Caco-2 (cell line): Measurements from ENCODE around the gene STAB1. TPM values are rescaled to one million over a fixed set of nuclear protein-coding genes. Genes with fewer than 3 reads are reported as not detected.

Experiments
- BruUV-seq: library from RNA; stranded (reverse); fragments of 400-500 nt; replicated peaks from 2 replicates; lab custom pipeline; 2021; lab: Mats Ljungman, UMichigan
- CTCF ChIA-PET: fragments of 300-600 bp; sonication (Branson Sonifier 250); formaldehyde crosslinking; loops from one replicate; lab custom pipeline; 2022; ENCODE audit warnings: antibody characterized with exemption; lab: Charles Lee
- POLR2A ChIA-PET: fragments of 300-600 bp; sonication (Branson Sonifier 250); formaldehyde crosslinking; loops from one replicate; lab custom pipeline; 2022; ENCODE audit warnings: antibody characterized with exemption; lab: Charles Lee
- DNase-seq, 2 experiments: peaks; one replicate each; pipeline versions ENCODE4 v3.0.0 to v3.0.0-alpha.2; 2020 to 2022
- H3K27me3 ChIP-seq: replicated peaks from 2 replicates; pipeline ENCODE4 v1.6.0; 2011; ENCODE audit warnings: low read length; ENCODE audit not compliant: control insufficient read depth, insufficient read depth
- H3K36me3 ChIP-seq: 2 replicates; pipeline ENCODE4 v1.5.1; 2011; ENCODE audit warnings: low read length; ENCODE audit not compliant: control insufficient read depth, insufficient read depth
- H3K4me1 ChIP-seq: fragments of 250-450 bp; sonication (Bioruptor Pico); 2 replicates; pipeline ENCODE4 v1.5.1; 2020; ENCODE audit warnings: mild to moderate bottlenecking
- H3K4me3 ChIP-seq: 2 replicates; pipeline ENCODE4 v1.5.1; 2011; ENCODE audit warnings: low read depth, mild to moderate bottlenecking, control low read depth, low read length
- H3K9me3 ChIP-seq: fragments of 250-450 bp; sonication (Bioruptor Pico); 2 replicates; pipeline ENCODE4 v1.5.1; 2020; ENCODE audit warnings: mild to moderate bottlenecking, moderate library complexity
- H3K27ac Mint-ChIP-seq: one replicate; pipeline ENCODE4 v1.8.0; 2022; ENCODE audit warnings: mixed read lengths; ENCODE audit not compliant: unreplicated experiment
- H3K27me3 Mint-ChIP-seq: one replicate; pipeline ENCODE4 v1.8.0; 2022; ENCODE audit warnings: mixed read lengths; ENCODE audit not compliant: insufficient read depth, unreplicated experiment
- H3K36me3 Mint-ChIP-seq: one replicate; pipeline ENCODE4 v1.8.0; 2022; ENCODE audit warnings: mild to moderate bottlenecking, mixed read lengths; ENCODE audit not compliant: insufficient read depth, unreplicated experiment
- H3K4me1 Mint-ChIP-seq: one replicate; pipeline ENCODE4 v1.8.0; 2022; ENCODE audit warnings: low read depth, mixed read lengths; ENCODE audit not compliant: unreplicated experiment
- H3K4me3 Mint-ChIP-seq: one replicate; pipeline ENCODE4 v1.8.0; 2022; ENCODE audit warnings: mild to moderate bottlenecking, moderate library complexity, mixed read lengths; ENCODE audit not compliant: unreplicated experiment
- H3K9me3 Mint-ChIP-seq: one replicate; pipeline ENCODE4 v1.8.0; 2022; ENCODE audit warnings: mixed read lengths; ENCODE audit not compliant: unreplicated experiment
- intact Hi-C: fragments of 100-400 bp; cut with micrococcal nuclease; formaldehyde crosslinking; loops from one replicate; pipeline ENCODE4 v1.10.0; 2022; ENCODE audit not compliant: unreplicated experiment
- total RNA-seq: library from RNA; stranded (reverse); gene quantifications from 2 replicates; pipeline ENCODE4 v1.2.3, GENCODE V29; 2022
- TF ChIP-seq, protein P1 (sequence below), 2 experiments: fragments of 200-600 bp in 1 of 2; IDR thresholded peaks; 1 replicate in 1 of 2; 2 replicates in 1 of 2; pipeline versions ENCODE4 v1.5.1 to v1.8.0; 2011 to 2022; ENCODE audit warnings: antibody characterized with exemption in 1 of 2, control low read depth in 1 of 2, inconsistent platforms in 1 of 2, low read depth in 1 of 2, low read length in 1 of 2, mild to moderate bottlenecking in 1 of 2, moderate library complexity in 1 of 2; ENCODE audit not compliant: insufficient read depth in 1 of 2, severe bottlenecking in 1 of 2, unreplicated experiment in 1 of 2

The STAB1 gene
- total RNA-seq, 1 experiment from 2014 or later: 0.39 TPM

DNA sequence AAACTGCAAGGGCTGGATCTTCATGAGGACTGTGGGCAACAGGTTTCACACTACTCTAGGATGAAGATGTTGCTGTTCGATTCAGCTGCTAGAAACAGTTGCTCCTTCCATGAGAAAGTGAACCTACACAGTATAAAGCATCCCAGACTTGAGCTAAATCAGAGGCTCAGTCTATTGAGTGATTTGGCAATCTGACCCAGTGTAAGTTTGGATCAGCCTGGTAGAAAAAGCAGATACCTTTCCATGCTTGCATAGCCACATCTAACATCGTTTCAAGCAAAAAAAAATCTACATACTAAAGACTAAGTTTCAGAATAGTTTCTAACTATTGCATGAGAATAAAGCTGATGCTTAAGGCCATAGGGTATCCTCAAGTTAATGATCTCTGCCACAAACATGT is 45.9 kb downstream of the STAB1 start:
- H3K4me3 ChIP-seq: no peak overlapping the region
- TF ChIP-seq, protein P1, sequence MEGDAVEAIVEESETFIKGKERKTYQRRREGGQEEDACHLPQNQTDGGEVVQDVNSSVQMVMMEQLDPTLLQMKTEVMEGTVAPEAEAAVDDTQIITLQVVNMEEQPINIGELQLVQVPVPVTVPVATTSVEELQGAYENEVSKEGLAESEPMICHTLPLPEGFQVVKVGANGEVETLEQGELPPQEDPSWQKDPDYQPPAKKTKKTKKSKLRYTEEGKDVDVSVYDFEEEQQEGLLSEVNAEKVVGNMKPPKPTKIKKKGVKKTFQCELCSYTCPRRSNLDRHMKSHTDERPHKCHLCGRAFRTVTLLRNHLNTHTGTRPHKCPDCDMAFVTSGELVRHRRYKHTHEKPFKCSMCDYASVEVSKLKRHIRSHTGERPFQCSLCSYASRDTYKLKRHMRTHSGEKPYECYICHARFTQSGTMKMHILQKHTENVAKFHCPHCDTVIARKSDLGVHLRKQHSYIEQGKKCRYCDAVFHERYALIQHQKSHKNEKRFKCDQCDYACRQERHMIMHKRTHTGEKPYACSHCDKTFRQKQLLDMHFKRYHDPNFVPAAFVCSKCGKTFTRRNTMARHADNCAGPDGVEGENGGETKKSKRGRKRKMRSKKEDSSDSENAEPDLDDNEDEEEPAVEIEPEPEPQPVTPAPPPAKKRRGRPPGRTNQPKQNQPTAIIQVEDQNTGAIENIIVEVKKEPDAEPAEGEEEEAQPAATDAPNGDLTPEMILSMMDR (IDR thresholded peaks at IDR 0.05; ENCODE audit: insufficient read depth in 1 of 2, low read depth in 1 of 2, low read length in 1 of 2, severe bottlenecking in 1 of 2, unreplicated experiment in 1 of 2): no peak
- CTCF ChIA-PET: no interaction called here
- intact Hi-C loops: no loop called here
- DNase-seq: no peak
- H3K9me3 ChIP-seq: no peaks in the 10 kb centered on the region
- no peaks in the 10 kb centered on the region for H3K27me3 Mint-ChIP-seq
- H3K27me3 ChIP-seq: no peaks in the 10 kb centered on the region
- no peak overlapping the region for H3K4me3 Mint-ChIP-seq
- peaks cover 20% of the 10 kb centered on the region for H3K4me1 Mint-ChIP-seq
- POLR2A ChIA-PET: interaction anchor here (0.7 kb wide), 1 partner anchor 262 kb away, joined by 4 read pairs; the partner anchor contains the start of gene WDR82
- peaks cover 6% of the 10 kb centered on the region; the same call in 1 of the 2 replicates for H3K4me1 ChIP-seq
- H3K36me3 Mint-ChIP-seq: peaks cover 67% of the 10 kb centered on the region
- no peaks in the 10 kb centered on the region for H3K9me3 Mint-ChIP-seq
- no peaks in the 10 kb centered on the region for H3K36me3 ChIP-seq
- H3K27ac Mint-ChIP-seq: no peak overlapping the region
- BruUV-seq: no TSS peak

DNA sequence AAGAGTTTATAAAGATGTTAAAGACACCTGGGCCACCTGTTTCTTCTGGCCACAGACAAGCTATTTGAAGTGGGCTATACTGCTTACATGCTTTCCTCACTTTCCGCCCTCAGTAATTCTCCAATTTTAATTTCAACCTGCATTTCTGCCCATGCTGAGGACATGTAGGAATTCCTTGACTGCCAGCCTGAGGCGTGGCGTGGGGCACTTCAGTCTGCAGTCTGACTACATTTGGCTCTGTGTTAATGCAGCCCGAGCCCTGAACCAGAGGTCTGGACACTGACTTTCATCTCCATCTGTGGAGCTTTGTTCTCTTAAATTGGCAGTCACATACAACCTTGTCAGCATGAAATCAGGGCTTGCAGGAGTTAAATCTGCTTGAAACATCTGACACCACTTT is 49.8 kb downstream of the STAB1 start:
- intact Hi-C loops: no loop called here

DNA sequence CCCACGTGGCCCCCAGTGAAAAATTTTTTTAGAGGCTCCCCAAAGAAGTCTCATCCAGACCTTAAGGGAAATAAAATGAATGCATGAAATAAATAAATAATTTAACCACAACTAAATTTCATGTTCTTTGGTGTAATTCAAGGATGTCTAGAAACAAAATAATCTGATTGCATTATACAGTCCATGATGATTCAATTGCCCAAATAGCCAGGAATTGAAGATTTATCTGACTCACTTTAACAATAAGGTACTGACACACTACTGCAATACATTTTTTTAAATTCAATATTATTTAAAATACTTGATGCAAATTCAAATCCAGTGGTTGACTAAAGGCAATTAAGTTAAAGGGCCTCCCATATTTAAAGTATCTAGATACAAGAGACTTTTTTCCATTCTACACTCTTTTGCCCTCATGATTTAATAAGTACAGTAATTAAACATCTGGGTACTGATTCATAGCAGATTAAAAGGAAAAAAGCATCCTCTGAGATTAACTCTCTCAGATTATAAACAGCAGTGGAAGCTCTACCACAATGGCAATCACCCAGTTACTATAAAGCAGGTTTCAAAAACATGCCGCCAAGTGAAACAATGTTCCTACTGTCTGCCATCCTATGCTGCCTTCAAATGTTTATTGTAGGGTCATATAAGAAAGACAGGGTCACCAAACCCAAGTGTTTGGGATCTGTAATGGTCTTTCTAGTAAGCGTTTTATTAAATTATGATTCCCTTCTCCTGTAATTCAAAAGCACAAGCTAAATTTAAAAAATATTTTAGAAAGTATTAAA is 51.2 kb downstream of the STAB1 start:
- no peak overlapping the region for H3K4me3 Mint-ChIP-seq
- Histone ChIP-seq H3K36me3 (no peaks in the 10 kb centered on the region), H3K4me1 (no peaks in the 10 kb centered on the region), H3K27me3 (no peaks in the 10 kb centered on the region), H3K4me3 (no peak overlapping the region), H3K9me3 (no peaks in the 10 kb centered on the region)
- no peaks in the 10 kb centered on the region for H3K27me3 Mint-ChIP-seq
- no peaks in the 10 kb centered on the region for H3K4me1 Mint-ChIP-seq
- H3K36me3 Mint-ChIP-seq: peaks cover 38% of the 10 kb centered on the region
- CTCF ChIA-PET: no interaction called here
- DNase-seq: no peak
- H3K27ac Mint-ChIP-seq: no peak overlapping the region
- no peaks in the 10 kb centered on the region for H3K9me3 Mint-ChIP-seq
- TSS peak; percentile 21 for BruUV-seq
- POLR2A ChIA-PET: interaction anchor here (2.6 kb wide), 1 partner anchor 10 kb away, joined by 12 read pairs; the partner anchor contains the start of gene UQCC5
- TF ChIP-seq, protein P1 (IDR thresholded peaks at IDR 0.05; ENCODE audit: insufficient read depth in 1 of 2, low read depth in 1 of 2, low read length in 1 of 2, severe bottlenecking in 1 of 2, unreplicated experiment in 1 of 2): no peak
- intact Hi-C loops: no loop called here

More for the DNA sequence above, 49.8 kb downstream of the STAB1 start:
- DNase-seq: no peak
- no peaks in the 10 kb centered on the region for H3K27me3 ChIP-seq
- H3K9me3 Mint-ChIP-seq: no peaks in the 10 kb centered on the region
- TF ChIP-seq, protein P1 (IDR thresholded peaks at IDR 0.05; ENCODE audit: insufficient read depth in 1 of 2, low read depth in 1 of 2, low read length in 1 of 2, severe bottlenecking in 1 of 2, unreplicated experiment in 1 of 2): no peak
- H3K4me1 ChIP-seq: no peaks in the 10 kb centered on the region
- no peaks in the 10 kb centered on the region for H3K36me3 ChIP-seq
- no peaks in the 10 kb centered on the region for H3K27me3 Mint-ChIP-seq
- BruUV-seq: no TSS peak
- H3K9me3 ChIP-seq: no peaks in the 10 kb centered on the region
- ChIA-PET POLR2A (interaction anchor here (2.6 kb wide), 1 partner anchor 9 kb away, joined by 12 read pairs; the partner anchor contains the start of gene UQCC5), CTCF (no interaction called here)
- H3K4me3 Mint-ChIP-seq: no peak overlapping the region
- H3K4me1 Mint-ChIP-seq: no peaks in the 10 kb centered on the region
- H3K27ac Mint-ChIP-seq: no peak overlapping the region
- peaks cover 39% of the 10 kb centered on the region for H3K36me3 Mint-ChIP-seq
- no peak overlapping the region for H3K4me3 ChIP-seq
